GM23338 (cell line): ENCODE data around the gene C6orf52.

Experiments used
- CREB1 ChIP-seq: fragments of 250-450 bp; sonication (Bioruptor Pico); IDR thresholded peaks from 2 replicates; pipeline ENCODE4 v1.5.0; 2020; ENCODE audit warnings: low read depth, mild to moderate bottlenecking, moderate library complexity
- EZH2 ChIP-seq: fragments of 200-600 bp; sonication (generic); IDR thresholded peaks from one replicate; pipeline ENCODE4 v1.8.0; 2017; ENCODE audit warnings: antibody characterized with exemption, mild to moderate bottlenecking, low read depth; ENCODE audit not compliant: unreplicated experiment
- EZH2phosphoT487 ChIP-seq: fragments of 200-600 bp; sonication (generic); IDR thresholded peaks from one replicate; pipeline ENCODE4 v1.8.1; 2018; ENCODE audit warnings: antibody characterized with exemption; ENCODE audit not compliant: unreplicated experiment
- JUNB ChIP-seq: IDR thresholded peaks from one replicate; pipeline ENCODE4 v1.6.1; 2016; ENCODE audit warnings: antibody characterized with exemption; ENCODE audit not compliant: unreplicated experiment
- POLR2AphosphoS5 ChIP-seq: IDR thresholded peaks from 2 replicates; pipeline ENCODE4 v1.6.1; 2016; ENCODE audit warnings: antibody characterized with exemption, low read depth
- ZNF114 ChIP-seq: fragments of 250-450 bp; sonication (Bioruptor Pico); IDR thresholded peaks from 2 replicates; pipeline ENCODE4 v1.5.0; 2020; ENCODE audit warnings: mild to moderate bottlenecking, moderate library complexity
- TF ChIP-seq, protein P1 (sequence below), 2 experiments: fragments of 200-600 bp in 1 of 2; sonication (generic) in 1 of 2; conservative IDR thresholded peaks; 2 replicates each; pipeline versions ENCODE4 v1.5.1 to v1.6.1; 2016 to 2017; ENCODE audit warnings: antibody characterized with exemption in 2 of 2, low read depth in 2 of 2, mild to moderate bottlenecking in 2 of 2, moderate library complexity in 1 of 2
- TF ChIP-seq, protein P2 (sequence below): IDR thresholded peaks from one replicate; pipeline ENCODE4 v1.6.1; 2018; ENCODE audit warnings: antibody characterized with exemption; ENCODE audit not compliant: unreplicated experiment
- TF ChIP-seq, protein P3 (sequence below): IDR thresholded peaks from 2 replicates; pipeline ENCODE4 v1.6.1; 2016; ENCODE audit warnings: antibody characterized with exemption

DNA sequence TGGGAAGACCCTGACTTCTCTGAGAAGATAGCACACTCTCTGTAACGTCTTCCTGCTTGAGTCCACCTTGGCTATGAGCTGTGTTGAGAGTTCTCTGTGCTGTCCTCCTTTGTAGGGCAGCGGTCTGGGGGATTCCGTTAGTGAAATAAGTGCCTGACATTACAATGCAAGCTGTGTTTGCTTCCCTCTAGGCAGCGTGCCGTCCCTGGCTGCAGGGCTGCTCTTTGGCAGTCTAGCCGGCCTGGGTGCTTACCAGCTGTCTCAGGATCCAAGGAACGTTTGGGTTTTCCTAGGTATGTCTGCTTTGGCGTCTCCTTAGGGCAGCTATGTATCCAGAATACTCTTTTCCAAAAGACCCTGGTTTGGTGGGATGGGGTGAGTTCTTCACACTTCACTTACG, 31.3 kb upstream of the C6orf52 start:
- TF ChIP-seq, protein P1, sequence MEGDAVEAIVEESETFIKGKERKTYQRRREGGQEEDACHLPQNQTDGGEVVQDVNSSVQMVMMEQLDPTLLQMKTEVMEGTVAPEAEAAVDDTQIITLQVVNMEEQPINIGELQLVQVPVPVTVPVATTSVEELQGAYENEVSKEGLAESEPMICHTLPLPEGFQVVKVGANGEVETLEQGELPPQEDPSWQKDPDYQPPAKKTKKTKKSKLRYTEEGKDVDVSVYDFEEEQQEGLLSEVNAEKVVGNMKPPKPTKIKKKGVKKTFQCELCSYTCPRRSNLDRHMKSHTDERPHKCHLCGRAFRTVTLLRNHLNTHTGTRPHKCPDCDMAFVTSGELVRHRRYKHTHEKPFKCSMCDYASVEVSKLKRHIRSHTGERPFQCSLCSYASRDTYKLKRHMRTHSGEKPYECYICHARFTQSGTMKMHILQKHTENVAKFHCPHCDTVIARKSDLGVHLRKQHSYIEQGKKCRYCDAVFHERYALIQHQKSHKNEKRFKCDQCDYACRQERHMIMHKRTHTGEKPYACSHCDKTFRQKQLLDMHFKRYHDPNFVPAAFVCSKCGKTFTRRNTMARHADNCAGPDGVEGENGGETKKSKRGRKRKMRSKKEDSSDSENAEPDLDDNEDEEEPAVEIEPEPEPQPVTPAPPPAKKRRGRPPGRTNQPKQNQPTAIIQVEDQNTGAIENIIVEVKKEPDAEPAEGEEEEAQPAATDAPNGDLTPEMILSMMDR (conservative IDR thresholded peaks at IDR 0.05; ENCODE audit: low read depth in 2 of 2) = no peak
- no peak for TF ChIP-seq EZH2phosphoT487
- no peak for TF ChIP-seq POLR2AphosphoS5
- TF ChIP-seq EZH2 = no peak
- no peak for TF ChIP-seq CREB1 (CRISPR knock-in tag)
- no peak for TF ChIP-seq JUNB
- TF ChIP-seq, protein P2, sequence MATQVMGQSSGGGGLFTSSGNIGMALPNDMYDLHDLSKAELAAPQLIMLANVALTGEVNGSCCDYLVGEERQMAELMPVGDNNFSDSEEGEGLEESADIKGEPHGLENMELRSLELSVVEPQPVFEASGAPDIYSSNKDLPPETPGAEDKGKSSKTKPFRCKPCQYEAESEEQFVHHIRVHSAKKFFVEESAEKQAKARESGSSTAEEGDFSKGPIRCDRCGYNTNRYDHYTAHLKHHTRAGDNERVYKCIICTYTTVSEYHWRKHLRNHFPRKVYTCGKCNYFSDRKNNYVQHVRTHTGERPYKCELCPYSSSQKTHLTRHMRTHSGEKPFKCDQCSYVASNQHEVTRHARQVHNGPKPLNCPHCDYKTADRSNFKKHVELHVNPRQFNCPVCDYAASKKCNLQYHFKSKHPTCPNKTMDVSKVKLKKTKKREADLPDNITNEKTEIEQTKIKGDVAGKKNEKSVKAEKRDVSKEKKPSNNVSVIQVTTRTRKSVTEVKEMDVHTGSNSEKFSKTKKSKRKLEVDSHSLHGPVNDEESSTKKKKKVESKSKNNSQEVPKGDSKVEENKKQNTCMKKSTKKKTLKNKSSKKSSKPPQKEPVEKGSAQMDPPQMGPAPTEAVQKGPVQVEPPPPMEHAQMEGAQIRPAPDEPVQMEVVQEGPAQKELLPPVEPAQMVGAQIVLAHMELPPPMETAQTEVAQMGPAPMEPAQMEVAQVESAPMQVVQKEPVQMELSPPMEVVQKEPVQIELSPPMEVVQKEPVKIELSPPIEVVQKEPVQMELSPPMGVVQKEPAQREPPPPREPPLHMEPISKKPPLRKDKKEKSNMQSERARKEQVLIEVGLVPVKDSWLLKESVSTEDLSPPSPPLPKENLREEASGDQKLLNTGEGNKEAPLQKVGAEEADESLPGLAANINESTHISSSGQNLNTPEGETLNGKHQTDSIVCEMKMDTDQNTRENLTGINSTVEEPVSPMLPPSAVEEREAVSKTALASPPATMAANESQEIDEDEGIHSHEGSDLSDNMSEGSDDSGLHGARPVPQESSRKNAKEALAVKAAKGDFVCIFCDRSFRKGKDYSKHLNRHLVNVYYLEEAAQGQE = no peak
- no peak for TF ChIP-seq ZNF114
- TF ChIP-seq, protein P3, sequence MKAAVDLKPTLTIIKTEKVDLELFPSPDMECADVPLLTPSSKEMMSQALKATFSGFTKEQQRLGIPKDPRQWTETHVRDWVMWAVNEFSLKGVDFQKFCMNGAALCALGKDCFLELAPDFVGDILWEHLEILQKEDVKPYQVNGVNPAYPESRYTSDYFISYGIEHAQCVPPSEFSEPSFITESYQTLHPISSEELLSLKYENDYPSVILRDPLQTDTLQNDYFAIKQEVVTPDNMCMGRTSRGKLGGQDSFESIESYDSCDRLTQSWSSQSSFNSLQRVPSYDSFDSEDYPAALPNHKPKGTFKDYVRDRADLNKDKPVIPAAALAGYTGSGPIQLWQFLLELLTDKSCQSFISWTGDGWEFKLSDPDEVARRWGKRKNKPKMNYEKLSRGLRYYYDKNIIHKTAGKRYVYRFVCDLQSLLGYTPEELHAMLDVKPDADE = no peak
